Psoas muscle (tissue), 8 donors: ENCODE measurements around the gene KIRREL3. TPM values are rescaled to one million over a fixed set of nuclear protein-coding genes. Genes with fewer than 3 reads are reported as not detected.

Source experiments
- ATAC-seq, 4 donors: fragments of 200-7000 bp; cut with Tn5 transposase; one replicate each; pipeline ENCODE4 v1.9.1; 2020; ENCODE audit warnings: moderate library complexity in 3 of 4, mild to moderate bottlenecking in 2 of 4
- DNase-seq, 2 donors: peaks; one replicate each; pipeline ENCODE4 v3.0.0-alpha.2; 2020
- H3K27ac ChIP-seq: fragments of 200-600 bp; one replicate; pipeline ENCODE4 v1.8.0; 2022
- H3K27me3 ChIP-seq, 3 donors: fragments of 200-600 bp in 1 of 3; one replicate each; pipeline versions ENCODE4 v1.6.1 to v1.8.0; 2013 to 2022; ENCODE audit warnings: low read length in 2 of 3, mild to moderate bottlenecking in 2 of 3, moderate library complexity in 1 of 3; ENCODE audit not compliant: insufficient read depth in 3 of 3
- H3K36me3 ChIP-seq, 2 donors: fragments of 200-600 bp in 1 of 2; one replicate each; pipeline versions ENCODE4 v1.6.1 to v1.8.0; 2013 to 2022; ENCODE audit warnings: low read depth in 1 of 2, mild to moderate bottlenecking in 1 of 2, moderate library complexity in 1 of 2; ENCODE audit not compliant: insufficient read depth in 1 of 2
- H3K4me1 ChIP-seq: fragments of 200-600 bp; one replicate; pipeline ENCODE4 v1.8.0; 2022
- H3K4me3 ChIP-seq: fragments of 200-600 bp; one replicate; pipeline ENCODE4 v1.8.0; 2022; ENCODE audit warnings: mild to moderate bottlenecking
- H3K9me3 ChIP-seq: fragments of 200-600 bp; one replicate; pipeline ENCODE4 v1.8.0; 2022
- WGBS, 3 donors: extraction: QIAGEN DNeasy Blood & Tissue Kit; methylation state at CpG; one replicate each; pipeline versions ENCODE4 v1.1.6 to v1.1.7; 2013; 5-methylcytosine and 5-hydroxymethylcytosine counted together
- intact Hi-C, 2 donors: fragments of 100-400 bp; cut with DNase I; formaldehyde crosslinking; loops; one replicate each; pipeline versions ENCODE4 v1.11.0 to v1.14.2; 2022
- polyA plus RNA-seq, 3 donors: library from polyadenylated mRNA; stranded (reverse); fragments of 200-250 nt; gene quantifications; one replicate each; pipeline ENCODE4 v1.2.3, GENCODE V29; 2013
- total RNA-seq, 4 donors: library from RNA; stranded (reverse); fragmentation: NEBNext Ultra II Directional in 2 of 4; extraction: Animal tissue kit (Norgen Biotek cat#: 25700) in 2 of 4; gene quantifications; one replicate each; pipeline versions ENCODE4 v1.2.1 to v1.2.4, GENCODE V29; 2021 to 2023
- TF ChIP-seq, protein P1 (sequence below): fragments of 200-600 bp; IDR thresholded peaks from one replicate; pipeline ENCODE4 v1.8.0; 2022; ENCODE audit warnings: antibody characterized with exemption
- donor health status: healthy with polysubstance abuse.
- donor health status: DM: no; HTN: no; CAD: no; lungs with moderate emphysema.
- donor health status: Bipolar disorder and iron deficiency.
- donor health status: healthy.
- donor health status: DM: yes; HTN: yes; CAD: no.
- donor health status: DM: no; HTN: no; CAD: no.
- donor health status: DM: no; HTN: no; CAD: no.
- donor health status: DM: yes; HTN: yes; CAD: no.

Gene KIRREL3
- total and polyA plus RNA-seq, 7 donors: 0.04 TPM; not detected in 6

DNA sequence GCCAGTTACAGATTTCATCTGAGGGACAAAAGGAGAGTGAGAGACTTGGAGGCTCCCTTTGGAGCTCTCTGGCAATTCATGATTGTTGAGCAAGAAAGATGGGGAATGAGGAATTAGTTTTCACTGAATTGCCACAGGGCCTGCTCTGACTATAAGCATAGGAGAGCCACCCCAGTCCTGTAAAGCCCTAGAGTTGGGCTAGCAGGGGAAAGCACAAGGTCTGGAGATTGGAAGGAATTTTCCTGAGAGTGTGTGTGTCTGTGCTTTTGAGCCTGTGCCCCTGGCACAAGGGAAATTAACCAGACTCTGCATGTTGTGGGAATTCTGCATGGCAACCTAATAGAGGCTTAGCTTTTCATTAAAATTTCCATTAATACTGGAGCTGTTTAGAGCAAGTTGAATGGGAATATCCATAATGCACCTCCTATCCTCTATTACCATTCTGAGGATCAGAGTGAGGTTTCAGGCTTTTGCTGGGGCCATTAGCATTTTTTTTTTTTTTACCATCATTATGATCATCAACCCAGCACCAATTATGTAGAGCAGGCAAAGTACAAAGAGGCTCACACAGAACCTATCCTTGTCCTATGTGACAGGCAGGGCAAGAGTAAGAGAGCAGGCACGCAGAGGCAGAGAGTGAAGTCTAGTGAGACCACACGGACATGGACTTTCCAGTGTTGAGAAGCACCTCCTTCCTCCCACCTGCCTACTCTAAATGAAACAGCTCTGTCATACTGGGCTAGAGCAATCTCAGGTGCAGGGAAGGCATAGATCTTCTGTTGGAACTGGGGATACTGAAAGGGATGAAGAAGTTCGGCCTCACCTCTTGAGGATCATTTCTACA is 336.6 kb downstream of the KIRREL3 start:
- TF ChIP-seq, protein P1, sequence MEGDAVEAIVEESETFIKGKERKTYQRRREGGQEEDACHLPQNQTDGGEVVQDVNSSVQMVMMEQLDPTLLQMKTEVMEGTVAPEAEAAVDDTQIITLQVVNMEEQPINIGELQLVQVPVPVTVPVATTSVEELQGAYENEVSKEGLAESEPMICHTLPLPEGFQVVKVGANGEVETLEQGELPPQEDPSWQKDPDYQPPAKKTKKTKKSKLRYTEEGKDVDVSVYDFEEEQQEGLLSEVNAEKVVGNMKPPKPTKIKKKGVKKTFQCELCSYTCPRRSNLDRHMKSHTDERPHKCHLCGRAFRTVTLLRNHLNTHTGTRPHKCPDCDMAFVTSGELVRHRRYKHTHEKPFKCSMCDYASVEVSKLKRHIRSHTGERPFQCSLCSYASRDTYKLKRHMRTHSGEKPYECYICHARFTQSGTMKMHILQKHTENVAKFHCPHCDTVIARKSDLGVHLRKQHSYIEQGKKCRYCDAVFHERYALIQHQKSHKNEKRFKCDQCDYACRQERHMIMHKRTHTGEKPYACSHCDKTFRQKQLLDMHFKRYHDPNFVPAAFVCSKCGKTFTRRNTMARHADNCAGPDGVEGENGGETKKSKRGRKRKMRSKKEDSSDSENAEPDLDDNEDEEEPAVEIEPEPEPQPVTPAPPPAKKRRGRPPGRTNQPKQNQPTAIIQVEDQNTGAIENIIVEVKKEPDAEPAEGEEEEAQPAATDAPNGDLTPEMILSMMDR: no peak
- Histone ChIP-seq H3K4me3 (no peak overlapping the region), H3K27ac (no peak overlapping the region), H3K36me3 (no peaks in the 10 kb centered on the region), H3K27me3 (peaks cover 0 to 4% (median 0%) of the 10 kb centered on the region in 3 donors), H3K4me1 (peaks cover 4% of the 10 kb centered on the region), H3K9me3 (no peaks in the 10 kb centered on the region)
- intact Hi-C loops: no loop called here
- ATAC-seq: no peak
- WGBS, 3 donors: 94 to 97% (median 95%) methylated on average over 3 of the region's 3 CpGs
- DNase-seq: no peak

DNA sequence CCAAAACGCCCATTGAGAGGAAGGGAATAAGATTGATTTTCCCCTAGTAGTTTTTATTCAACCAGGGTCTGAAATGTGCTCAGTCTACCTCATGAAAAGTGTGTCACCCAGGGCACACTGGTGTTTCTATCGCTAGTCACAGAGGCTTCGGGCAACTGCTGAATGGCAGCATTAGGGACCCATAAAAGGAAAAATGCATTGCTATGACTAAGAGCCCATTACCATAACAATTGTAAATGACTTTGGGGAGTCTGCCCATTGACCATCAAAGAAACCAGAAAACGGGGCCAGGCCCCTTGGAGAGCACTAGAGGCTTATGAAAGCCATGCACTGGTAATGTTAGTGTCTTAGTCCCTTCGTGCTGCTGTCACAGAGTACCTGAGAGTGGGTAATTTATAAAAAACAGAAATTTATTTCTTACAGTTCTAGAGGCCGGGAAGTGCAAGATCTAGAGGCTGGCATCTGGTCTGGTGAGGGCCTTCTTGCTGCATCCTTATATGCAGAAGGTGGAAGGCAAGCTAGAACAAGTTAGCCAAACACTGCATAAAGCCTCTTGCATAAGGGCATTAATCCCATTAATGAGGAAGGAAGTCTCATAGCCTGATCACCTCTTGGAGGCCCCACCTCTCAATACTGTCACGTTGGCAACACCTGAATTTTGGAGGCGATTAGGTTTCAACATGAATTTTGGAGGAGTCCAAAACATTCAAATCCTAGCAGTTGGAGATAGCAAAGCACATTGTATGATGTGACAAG is 338.4 kb downstream of the KIRREL3 start:
- ATAC-seq: no peak
- peaks cover 4% of the 10 kb centered on the region for H3K4me1 ChIP-seq
- H3K4me3 ChIP-seq: no peak overlapping the region
- H3K36me3 ChIP-seq: no peaks in the 10 kb centered on the region
- TF ChIP-seq, protein P1: no peak
- 82 to 91% (median 90%) methylated on average over 8 of the region's 8 CpGs for WGBS, 3 donors
- no peaks in the 10 kb centered on the region for H3K27me3 ChIP-seq
- intact Hi-C loops: no loop called here
- DNase-seq: no peak
- no peak overlapping the region for H3K27ac ChIP-seq
- H3K9me3 ChIP-seq: no peaks in the 10 kb centered on the region

DNA sequence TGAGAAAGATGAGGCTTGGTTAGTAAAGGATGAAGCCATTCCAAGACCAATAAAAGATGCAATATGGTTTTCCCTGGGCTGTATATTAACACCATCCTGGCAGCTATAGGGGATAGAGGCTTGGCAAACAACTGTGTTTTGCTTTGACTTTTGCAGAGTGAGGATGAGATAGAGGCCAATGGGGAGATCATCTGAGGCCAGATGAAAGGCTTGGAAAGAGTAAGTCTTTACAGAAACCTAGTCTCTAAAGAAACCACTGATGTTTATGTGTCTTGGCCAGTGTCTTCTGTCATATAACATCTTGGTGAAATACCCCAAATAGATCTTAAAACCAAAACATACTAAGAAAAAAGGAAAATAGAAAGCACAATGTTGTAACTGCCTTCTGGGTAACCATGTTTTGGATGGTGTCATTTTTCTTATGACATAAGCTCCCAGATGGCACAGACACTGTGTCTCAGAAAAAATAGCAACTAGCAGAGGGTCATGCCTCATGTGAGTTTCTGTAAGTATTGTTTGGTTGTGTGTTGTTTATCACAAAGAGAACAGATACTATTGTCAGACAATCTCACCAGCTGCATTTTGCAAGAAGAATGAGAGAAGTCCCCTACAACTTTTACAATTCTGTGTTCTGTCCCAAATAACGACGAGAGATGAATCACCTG is 339.7 kb downstream of the KIRREL3 start:
- no peak overlapping the region for H3K27ac ChIP-seq
- no peaks in the 10 kb centered on the region for H3K36me3 ChIP-seq
- intact Hi-C loops: no loop called here
- TF ChIP-seq, protein P1: no peak
- no peak for ATAC-seq
- H3K27me3 ChIP-seq: no peaks in the 10 kb centered on the region
- no peak for DNase-seq
- H3K9me3 ChIP-seq: no peaks in the 10 kb centered on the region
- H3K4me3 ChIP-seq: no peak overlapping the region
- H3K4me1 ChIP-seq: peaks cover 4% of the 10 kb centered on the region
- 55 to 59% (median 55%) methylated on average over 2 of the region's 2 CpGs for WGBS, 3 donors

DNA sequence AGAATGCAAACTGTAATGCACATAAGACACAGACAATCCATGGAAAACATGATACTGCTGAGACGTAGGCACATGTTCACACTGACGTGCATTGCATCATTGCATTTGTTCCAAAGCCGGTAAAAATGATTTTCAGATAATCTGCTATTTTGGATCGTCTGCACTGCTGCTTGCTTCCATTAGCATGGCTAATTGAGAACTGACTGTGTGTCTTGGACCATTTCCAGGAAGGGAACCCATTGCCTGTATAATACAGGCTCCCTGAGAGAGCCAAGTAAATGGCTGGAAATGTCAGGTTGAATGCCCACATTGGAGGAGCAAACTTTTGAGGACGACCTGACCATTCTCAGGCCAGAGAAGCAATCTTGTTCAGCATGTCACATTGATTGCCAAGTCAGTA is 340.2 kb downstream of the KIRREL3 start:
- DNase-seq (no peak), ATAC-seq (no peak)
- intact Hi-C loops: no loop called here
- Histone ChIP-seq H3K9me3 (no peaks in the 10 kb centered on the region), H3K27ac (no peak overlapping the region), H3K27me3 (no peaks in the 10 kb centered on the region), H3K4me3 (no peak overlapping the region), H3K4me1 (peaks cover 4% of the 10 kb centered on the region), H3K36me3 (no peaks in the 10 kb centered on the region)
- TF ChIP-seq, protein P1: no peak
- WGBS, 3 donors: 26 to 33% (median 32%) methylated on average over 5 of the region's 5 CpGs
